HG03039 (cell line): ENCODE data around the gene SLC34A3.
"Not testable (repeated sequence)": the region's sequence is repeated elsewhere in the genome, so short reads cannot be mapped to it uniquely, and the experiment has no call there.

Source experiments
- ATAC-seq: cut with Tn5 transposase; IDR thresholded peaks from one replicate; pipeline ENCODE4 v1.9.1; 2021; ENCODE audit warnings: mild to moderate bottlenecking, moderate library complexity; ENCODE audit not compliant: unreplicated experiment

The SLC34A3 gene

GRCh38 chr9:137255448-137256114 is 24.9 kb downstream of the SLC34A3 start:
- no peak for ATAC-seq

GRCh38 chr9:137256362-137256761 is 25.7 kb downstream of the SLC34A3 start:
- ATAC-seq, result no peak

GRCh38 chr9:137256856-137257255 is 26.2 kb downstream of the SLC34A3 start:
- no peak for ATAC-seq

GRCh38 chr9:137262173-137262908 is 31.6 kb downstream of the SLC34A3 start:
- not testable (repeated sequence) for ATAC-seq

GRCh38 chr9:137262909-137263285 is 32.2 kb downstream of the SLC34A3 start:
- ATAC-seq, result no peak

- ATAC-seq, result no peak
These were observed 32.8 kb downstream of the SLC34A3 start for GRCh38 chr9:137263506-137263905.

GRCh38 chr9:137264067-137264466 is 33.4 kb downstream of the SLC34A3 start:
- no peak for ATAC-seq

GRCh38 chr9:137265496-137266161 is 34.9 kb downstream of the SLC34A3 start:
- ATAC-seq, result no peak

- no peak for ATAC-seq
These were observed 35.4 kb downstream of the SLC34A3 start for GRCh38 chr9:137266162-137266527.

GRCh38 chr9:137266585-137267453 is 36.1 kb downstream of the SLC34A3 start:
- no peak for ATAC-seq

GRCh38 chr9:137267933-137268355 is 37.2 kb downstream of the SLC34A3 start:
- no peak for ATAC-seq

GRCh38 chr9:137268538-137269201 is 38.0 kb downstream of the SLC34A3 start:
- no peak for ATAC-seq

GRCh38 chr9:137269231-137269772 is 38.6 kb downstream of the SLC34A3 start:
- no peak for ATAC-seq

- ATAC-seq, result no peak
These were observed 40.4 kb downstream of the SLC34A3 start for GRCh38 chr9:137270929-137271695.

GRCh38 chr9:137271696-137272076 is 41.0 kb downstream of the SLC34A3 start:
- ATAC-seq, result no peak

- no peak for ATAC-seq
These were observed 41.8 kb downstream of the SLC34A3 start for GRCh38 chr9:137272241-137273094.

GRCh38 chr9:137273095-137273490 is 42.4 kb downstream of the SLC34A3 start:
- no peak for ATAC-seq

GRCh38 chr9:137273611-137274320 is 43.1 kb downstream of the SLC34A3 start:
- ATAC-seq, result no peak
